SK-N-SH treated with all-trans-retinoic acid at 6 μM for 48 hours (cell line): ENCODE data around the gene IL1B.

ENCODE experiments used
- ATAC-seq: fragments of 200-7000 bp; cut with Tn5 transposase; 3 replicates; pipeline ENCODE4 v1.9.1; 2020; ENCODE audit warnings: mild to moderate bottlenecking, moderate library complexity
- ARNTL ChIP-seq: fragments of 450-650 bp; formaldehyde crosslinking; IDR thresholded peaks from 2 replicates; pipeline ENCODE4 v1.5.0; 2020; ENCODE audit warnings: low read depth, mild to moderate bottlenecking, moderate library complexity, borderline replicate concordance
- BACH2 ChIP-seq: fragments of 250-450 bp; sonication (Bioruptor Pico); IDR thresholded peaks from 2 replicates; pipeline ENCODE4 v1.9.0; 2021; ENCODE audit warnings: mild to moderate bottlenecking, borderline replicate concordance
- CSDC2 ChIP-seq: fragments of 250-450 bp; sonication (Bioruptor Pico); IDR thresholded peaks from 2 replicates; pipeline ENCODE4 v1.5.0; 2020; ENCODE audit warnings: mild to moderate bottlenecking, moderate library complexity
- ESRRG ChIP-seq: fragments of 250-450 bp; sonication (Bioruptor Pico); IDR thresholded peaks from 2 replicates; pipeline ENCODE4 v1.6.1; 2021; ENCODE audit warnings: mild to moderate bottlenecking
- ISL1 ChIP-seq: fragments of 250-450 bp; sonication (Bioruptor Pico); IDR thresholded peaks from 2 replicates; pipeline ENCODE4 v2.1.2; 2022; ENCODE audit warnings: mild to moderate bottlenecking, moderate library complexity
- OSR1 ChIP-seq: fragments of 250-450 bp; sonication (Bioruptor Pico); IDR thresholded peaks from 2 replicates; pipeline ENCODE4 v1.8.0; 2022; ENCODE audit warnings: moderate library complexity, mild to moderate bottlenecking, inconsistent platforms
- PATZ1 ChIP-seq: fragments of 250-450 bp; sonication (Bioruptor Pico); IDR thresholded peaks from 2 replicates; pipeline ENCODE4 v1.8.0; 2020; ENCODE audit warnings: mild to moderate bottlenecking, moderate library complexity, borderline replicate concordance
- POU6F1 ChIP-seq: fragments of 250-450 bp; sonication (Bioruptor Pico); IDR thresholded peaks from 2 replicates; pipeline ENCODE4 v1.8.0; 2021; ENCODE audit warnings: low read depth, mild to moderate bottlenecking, moderate library complexity, borderline replicate concordance
- PPARA ChIP-seq: fragments of 250-450 bp; sonication (Bioruptor Pico); IDR thresholded peaks from 2 replicates; pipeline ENCODE4 v1.5.0; 2020; ENCODE audit warnings: mild to moderate bottlenecking, borderline replicate concordance
- RARB ChIP-seq: fragments of 250-450 bp; sonication (Bioruptor Pico); IDR thresholded peaks from 2 replicates; pipeline ENCODE4 v1.8.0; 2021; ENCODE audit warnings: mild to moderate bottlenecking, moderate library complexity
- SNAI2 ChIP-seq: fragments of 250-450 bp; sonication (Bioruptor Pico); IDR thresholded peaks from 2 replicates; pipeline ENCODE4 v1.5.0; 2020; ENCODE audit warnings: mild to moderate bottlenecking, moderate library complexity
- TCF4 ChIP-seq: fragments of 250-450 bp; sonication (Bioruptor Pico); IDR thresholded peaks from 2 replicates; pipeline ENCODE4 v1.8.0; 2021; ENCODE audit warnings: mild to moderate bottlenecking, moderate library complexity, borderline replicate concordance
- TOX ChIP-seq: fragments of 250-450 bp; sonication (Bioruptor Pico); IDR thresholded peaks from 2 replicates; pipeline ENCODE4 v1.8.0; 2021; ENCODE audit warnings: mild to moderate bottlenecking, moderate library complexity, borderline replicate concordance
- ZC3H10 ChIP-seq: fragments of 250-450 bp; sonication (Bioruptor Pico); IDR thresholded peaks from 2 replicates; pipeline ENCODE4 v1.5.1; 2021; ENCODE audit warnings: mild to moderate bottlenecking, moderate library complexity
- ZFP30 ChIP-seq: fragments of 450-650 bp; formaldehyde crosslinking; IDR thresholded peaks from 2 replicates; pipeline ENCODE4 v1.5.0; 2022; ENCODE audit warnings: mild to moderate bottlenecking, moderate library complexity
- ZNF70 ChIP-seq: fragments of 450-650 bp; formaldehyde crosslinking; IDR thresholded peaks from 2 replicates; pipeline ENCODE4 v1.5.0; 2020; ENCODE audit warnings: mild to moderate bottlenecking, moderate library complexity
- ZNF8 ChIP-seq: fragments of 450-650 bp; formaldehyde crosslinking; IDR thresholded peaks from 2 replicates; pipeline ENCODE4 v1.5.0; 2020; ENCODE audit warnings: mild to moderate bottlenecking, moderate library complexity
- TF ChIP-seq, protein P1 (sequence below): fragments of 250-450 bp; sonication (Bioruptor Pico); IDR thresholded peaks from 2 replicates; pipeline ENCODE4 v1.5.0; 2020; ENCODE audit warnings: mild to moderate bottlenecking, moderate library complexity
- TF ChIP-seq, protein P2 (sequence below): fragments of 250-450 bp; sonication (Bioruptor Pico); IDR thresholded peaks from 2 replicates; pipeline ENCODE4 v1.5.1; 2020; ENCODE audit warnings: low read depth, mild to moderate bottlenecking, moderate library complexity
- TF ChIP-seq, protein P3 (sequence below): fragments of 250-450 bp; sonication (Bioruptor Pico); IDR thresholded peaks from 2 replicates; pipeline ENCODE4 v1.5.1; 2021; ENCODE audit warnings: mild to moderate bottlenecking, moderate library complexity

The IL1B gene

GRCh38 chr2:112813280-112813966 lies 23.2 kb downstream of the IL1B start:
- no peak for ATAC-seq
- TF ChIP-seq ESRRG (CRISPR knock-in tag) (no peak), PATZ1 (CRISPR knock-in tag) (no peak), ZFP30 (CRISPR knock-in tag) (no peak), BACH2 (CRISPR knock-in tag) (no peak), ZNF8 (CRISPR knock-in tag) (no peak), OSR1 (CRISPR knock-in tag) (no peak), PPARA (CRISPR knock-in tag) (no peak), CSDC2 (CRISPR knock-in tag) (no peak), POU6F1 (CRISPR knock-in tag) (no peak)

DNA sequence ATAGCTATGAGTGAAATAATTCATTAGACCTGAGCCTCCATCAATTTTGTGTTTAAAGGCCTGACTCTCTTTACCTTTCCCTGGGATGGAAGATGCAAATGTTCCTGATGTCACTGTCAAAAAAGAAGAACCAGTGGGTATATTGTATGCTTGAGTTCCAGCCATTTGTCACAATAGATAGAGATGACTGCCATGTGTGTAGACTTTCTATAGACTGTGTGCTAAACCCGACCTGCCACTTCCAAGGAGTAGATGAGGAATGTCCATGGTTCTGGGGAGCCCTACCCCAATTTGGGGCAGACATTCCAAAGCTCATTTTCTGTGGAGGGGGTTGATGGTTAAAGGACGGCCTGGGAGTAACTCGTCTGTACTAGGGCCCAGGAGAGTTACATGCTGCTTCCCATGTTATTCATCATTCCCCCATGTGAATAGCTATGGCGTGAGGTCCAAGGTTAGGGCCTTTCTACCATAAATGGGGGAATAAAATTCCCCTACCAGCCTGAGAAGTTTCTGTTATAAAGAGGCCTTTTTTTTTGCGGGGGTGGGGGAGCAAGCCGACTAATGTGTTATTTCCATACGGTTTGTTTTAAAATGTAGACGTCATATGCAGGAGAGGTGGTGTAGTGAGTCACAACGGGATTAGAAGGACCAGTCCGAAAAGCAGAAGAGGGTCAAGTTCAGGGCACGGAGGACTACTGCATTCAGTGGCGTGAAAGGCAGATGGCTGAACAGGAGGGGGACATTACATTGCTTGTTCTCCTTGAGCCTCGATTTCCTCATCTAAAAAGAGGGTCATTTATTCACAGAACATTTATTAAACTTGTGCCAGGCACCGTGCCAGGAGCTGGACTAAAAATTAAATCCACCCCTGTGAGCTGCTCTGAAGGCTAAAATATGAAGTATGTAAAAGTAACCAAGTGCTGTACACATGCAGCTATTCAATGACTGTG lies 24.0 kb downstream of the IL1B start:
- ATAC-seq, result no peak
- TF ChIP-seq, protein P1, sequence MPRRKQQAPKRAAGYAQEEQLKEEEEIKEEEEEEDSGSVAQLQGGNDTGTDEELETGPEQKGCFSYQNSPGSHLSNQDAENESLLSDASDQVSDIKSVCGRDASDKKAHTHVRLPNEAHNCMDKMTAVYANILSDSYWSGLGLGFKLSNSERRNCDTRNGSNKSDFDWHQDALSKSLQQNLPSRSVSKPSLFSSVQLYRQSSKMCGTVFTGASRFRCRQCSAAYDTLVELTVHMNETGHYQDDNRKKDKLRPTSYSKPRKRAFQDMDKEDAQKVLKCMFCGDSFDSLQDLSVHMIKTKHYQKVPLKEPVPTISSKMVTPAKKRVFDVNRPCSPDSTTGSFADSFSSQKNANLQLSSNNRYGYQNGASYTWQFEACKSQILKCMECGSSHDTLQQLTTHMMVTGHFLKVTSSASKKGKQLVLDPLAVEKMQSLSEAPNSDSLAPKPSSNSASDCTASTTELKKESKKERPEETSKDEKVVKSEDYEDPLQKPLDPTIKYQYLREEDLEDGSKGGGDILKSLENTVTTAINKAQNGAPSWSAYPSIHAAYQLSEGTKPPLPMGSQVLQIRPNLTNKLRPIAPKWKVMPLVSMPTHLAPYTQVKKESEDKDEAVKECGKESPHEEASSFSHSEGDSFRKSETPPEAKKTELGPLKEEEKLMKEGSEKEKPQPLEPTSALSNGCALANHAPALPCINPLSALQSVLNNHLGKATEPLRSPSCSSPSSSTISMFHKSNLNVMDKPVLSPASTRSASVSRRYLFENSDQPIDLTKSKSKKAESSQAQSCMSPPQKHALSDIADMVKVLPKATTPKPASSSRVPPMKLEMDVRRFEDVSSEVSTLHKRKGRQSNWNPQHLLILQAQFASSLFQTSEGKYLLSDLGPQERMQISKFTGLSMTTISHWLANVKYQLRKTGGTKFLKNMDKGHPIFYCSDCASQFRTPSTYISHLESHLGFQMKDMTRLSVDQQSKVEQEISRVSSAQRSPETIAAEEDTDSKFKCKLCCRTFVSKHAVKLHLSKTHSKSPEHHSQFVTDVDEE (CRISPR knock-in tag), result no peak
- TF ChIP-seq RARB (CRISPR knock-in tag), result no peak
- TF ChIP-seq TOX (CRISPR knock-in tag), result no peak
- TF ChIP-seq ZNF70, result no peak
- no peak for TF ChIP-seq TCF4
- no peak for TF ChIP-seq ZNF8 (CRISPR knock-in tag)
- TF ChIP-seq, protein P2, sequence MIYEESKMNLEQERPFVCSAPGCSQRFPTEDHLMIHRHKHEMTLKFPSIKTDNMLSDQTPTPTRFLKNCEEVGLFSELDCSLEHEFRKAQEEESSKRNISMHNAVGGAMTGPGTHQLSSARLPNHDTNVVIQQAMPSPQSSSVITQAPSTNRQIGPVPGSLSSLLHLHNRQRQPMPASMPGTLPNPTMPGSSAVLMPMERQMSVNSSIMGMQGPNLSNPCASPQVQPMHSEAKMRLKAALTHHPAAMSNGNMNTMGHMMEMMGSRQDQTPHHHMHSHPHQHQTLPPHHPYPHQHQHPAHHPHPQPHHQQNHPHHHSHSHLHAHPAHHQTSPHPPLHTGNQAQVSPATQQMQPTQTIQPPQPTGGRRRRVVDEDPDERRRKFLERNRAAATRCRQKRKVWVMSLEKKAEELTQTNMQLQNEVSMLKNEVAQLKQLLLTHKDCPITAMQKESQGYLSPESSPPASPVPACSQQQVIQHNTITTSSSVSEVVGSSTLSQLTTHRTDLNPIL (CRISPR knock-in tag), result no peak
- TF ChIP-seq ARNTL, result no peak
- TF ChIP-seq, protein P3, sequence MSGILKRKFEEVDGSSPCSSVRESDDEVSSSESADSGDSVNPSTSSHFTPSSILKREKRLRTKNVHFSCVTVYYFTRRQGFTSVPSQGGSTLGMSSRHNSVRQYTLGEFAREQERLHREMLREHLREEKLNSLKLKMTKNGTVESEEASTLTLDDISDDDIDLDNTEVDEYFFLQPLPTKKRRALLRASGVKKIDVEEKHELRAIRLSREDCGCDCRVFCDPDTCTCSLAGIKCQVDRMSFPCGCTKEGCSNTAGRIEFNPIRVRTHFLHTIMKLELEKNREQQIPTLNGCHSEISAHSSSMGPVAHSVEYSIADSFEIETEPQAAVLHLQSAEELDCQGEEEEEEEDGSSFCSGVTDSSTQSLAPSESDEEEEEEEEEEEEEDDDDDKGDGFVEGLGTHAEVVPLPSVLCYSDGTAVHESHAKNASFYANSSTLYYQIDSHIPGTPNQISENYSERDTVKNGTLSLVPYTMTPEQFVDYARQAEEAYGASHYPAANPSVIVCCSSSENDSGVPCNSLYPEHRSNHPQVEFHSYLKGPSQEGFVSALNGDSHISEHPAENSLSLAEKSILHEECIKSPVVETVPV (CRISPR knock-in tag), result no peak
- no peak for TF ChIP-seq OSR1 (CRISPR knock-in tag)
- TF ChIP-seq ZC3H10 (CRISPR knock-in tag), result no peak
- TF ChIP-seq ISL1 (CRISPR knock-in tag), result no peak

DNA sequence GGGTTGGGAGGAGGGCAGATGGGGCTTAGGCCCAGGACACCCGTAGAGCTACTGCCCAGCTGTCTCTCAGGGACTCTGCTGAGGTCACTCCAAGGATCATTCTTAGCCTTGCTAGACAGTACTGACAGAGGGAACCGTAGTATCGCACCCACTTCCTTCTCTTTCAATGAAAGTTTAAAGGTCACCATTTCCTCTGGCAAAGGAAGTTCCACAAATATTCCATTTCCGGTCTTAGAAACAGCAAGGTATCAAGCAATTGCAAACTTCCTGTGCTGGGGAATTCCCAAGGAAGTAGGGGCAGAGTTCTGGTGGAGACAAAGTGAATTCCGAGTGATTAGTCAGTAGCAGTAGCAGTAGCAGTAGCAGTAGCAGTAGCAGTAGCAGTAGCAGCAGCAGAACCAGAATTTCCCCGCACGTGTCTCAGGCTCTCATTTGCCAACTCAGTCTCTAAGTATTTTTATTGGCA lies 24.7 kb downstream of the IL1B start:
- TF ChIP-seq, protein P1 (CRISPR knock-in tag), result no peak
- TF ChIP-seq ESRRG (CRISPR knock-in tag), result no peak
- no peak for TF ChIP-seq SNAI2 (CRISPR knock-in tag)
- no peak for TF ChIP-seq RARB (CRISPR knock-in tag)
- no peak for TF ChIP-seq BACH2 (CRISPR knock-in tag)
- TF ChIP-seq TOX (CRISPR knock-in tag), result no peak
- no peak for TF ChIP-seq ZNF8 (CRISPR knock-in tag)
- peak; percentile 31; the same call in 1 of the 3 replicates for ATAC-seq
